Activated gamma-delta T cell treated with anti-CD3 and anti-CD28 coated beads, Interleukin-2, amount 50 U/mL, for 16 hours (primary cell): Measurements from ENCODE around the gene FAM3C.
"Not testable (repeated sequence)": the region's sequence is repeated elsewhere in the genome, so short reads cannot be mapped to it uniquely, and the experiment has no call there.

Experiments
- DNase-seq: peaks from one replicate; pipeline ENCODE4 v3.0.0-alpha.2; 2020; ENCODE audit warnings: low read depth

FAM3C gene

GRCh38 chr7:121395961-121396757 is at the start of gene FAM3C:
TSS of gene FAM3C (minus strand) at chr7:121396308. CDS start at chr7:121382969, 13,339 bp downstream.
- DNase-seq = peak; percentile 69

- DNase-seq = peak; percentile 21
Observed at GRCh38 chr7:121442845-121443244, 46.7 kb upstream of the FAM3C start.

- no peak for DNase-seq
Observed at GRCh38 chr7:121440857-121441503, 44.9 kb upstream of the FAM3C start.

GRCh38 chr7:121438043-121438955 is 42.2 kb upstream of the FAM3C start:
- DNase-seq = peak; percentile 39

- DNase-seq = no peak
Observed at GRCh38 chr7:121437470-121437869, 41.4 kb upstream of the FAM3C start.

- no peak for DNase-seq
Observed at GRCh38 chr7:121436688-121437087, 40.6 kb upstream of the FAM3C start.

- DNase-seq = no peak
Observed at GRCh38 chr7:121436136-121436535, 40.0 kb upstream of the FAM3C start.

- no peak for DNase-seq
Observed at GRCh38 chr7:121433775-121434174, 37.7 kb upstream of the FAM3C start.

- DNase-seq = not testable (repeated sequence)
Observed at GRCh38 chr7:121432486-121432885, 36.4 kb upstream of the FAM3C start.

- DNase-seq = no peak
Observed at GRCh38 chr7:121431996-121432395, 35.9 kb upstream of the FAM3C start.

- no peak for DNase-seq
Observed at GRCh38 chr7:121431389-121431995, 35.4 kb upstream of the FAM3C start.

- DNase-seq = no peak
Observed at GRCh38 chr7:121430558-121430957, 34.5 kb upstream of the FAM3C start.

- no peak for DNase-seq
Observed at GRCh38 chr7:121429798-121430197, 33.7 kb upstream of the FAM3C start.

- no peak for DNase-seq
Observed at GRCh38 chr7:121428855-121429489, 32.9 kb upstream of the FAM3C start.

- DNase-seq = not testable (repeated sequence)
Observed at GRCh38 chr7:121421743-121422142, 25.6 kb upstream of the FAM3C start.

- DNase-seq = no peak
Observed at GRCh38 chr7:121420976-121421375, 24.9 kb upstream of the FAM3C start.

- DNase-seq = no peak
Observed at GRCh38 chr7:121419201-121420148, 23.4 kb upstream of the FAM3C start.

- DNase-seq = no peak
Observed at GRCh38 chr7:121416533-121416932, 20.4 kb upstream of the FAM3C start.

- no peak for DNase-seq
Observed at GRCh38 chr7:121414436-121414835, 18.3 kb upstream of the FAM3C start.

GRCh38 chr7:121411597-121411979 is 15.5 kb upstream of the FAM3C start:
- DNase-seq = no peak
